ENCODE data around the gene DIP2B.
"Not testable (repeated sequence)": the region's sequence is repeated elsewhere in the genome, so short reads cannot be mapped to it uniquely, and the experiment has no call there.

DIP2B gene

DNA sequence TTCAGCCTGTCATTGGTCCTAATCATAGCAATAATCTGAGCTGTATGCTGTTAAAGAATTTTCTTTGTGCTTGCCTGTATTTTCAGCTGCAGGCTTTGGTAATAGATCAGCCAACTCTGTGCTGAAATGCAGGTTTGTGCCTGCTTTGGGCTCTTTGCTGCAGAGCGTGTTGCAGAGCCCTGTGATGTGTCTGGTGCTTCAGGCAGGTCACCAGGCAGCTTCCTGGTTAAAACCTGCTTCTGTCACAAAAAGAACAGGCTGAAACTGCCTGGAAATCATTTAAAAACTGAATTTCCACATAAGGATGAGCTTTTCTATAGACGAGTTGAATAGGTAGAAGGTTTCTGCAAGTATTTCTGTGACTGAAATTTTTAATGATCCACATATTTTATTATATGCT, 3.1 kb downstream of the DIP2B start:
- Histone ChIP-seq H3K9ac (ENCODE audit: low read depth, low read length) (no peak overlapping the region), H3K4me1 (ENCODE audit: control insufficient read depth, insufficient read depth, low read length) (peaks cover 14% of the 10 kb centered on the region)

GRCh38 chr12:50508414-50508813, 3.6 kb downstream of the DIP2B start:
- H3K4me3 ChIP-seq (ENCODE audit: low read length) = no peak overlapping the region
- H3K9ac ChIP-seq (ENCODE audit: low read depth, low read length) = no peak overlapping the region
- H3K27me3 ChIP-seq (ENCODE audit: control insufficient read depth, insufficient read depth, low read length) = no peaks in the 10 kb centered on the region
- peaks cover 14% of the 10 kb centered on the region for H3K4me1 ChIP-seq (ENCODE audit: control insufficient read depth, insufficient read depth, low read length)
- no peaks in the 10 kb centered on the region for H3K9me3 ChIP-seq (replicated peaks; ENCODE audit: low read length)
- no peaks in the 10 kb centered on the region for H3K36me3 ChIP-seq (ENCODE audit: insufficient read depth, low read length)
- H3K4me2 ChIP-seq (ENCODE audit: low read length) = no peak overlapping the region

More for the DNA sequence above, 3.1 kb downstream of the DIP2B start:
- Histone ChIP-seq H3K36me3 (ENCODE audit: insufficient read depth, low read length) (no peaks in the 10 kb centered on the region), H3K4me2 (ENCODE audit: low read length) (no peak overlapping the region), H3K4me3 (ENCODE audit: low read length) (no peak overlapping the region), H3K9me3 (replicated peaks; ENCODE audit: low read length) (no peaks in the 10 kb centered on the region), H3K27me3 (ENCODE audit: control insufficient read depth, insufficient read depth, low read length) (no peaks in the 10 kb centered on the region)

DNA sequence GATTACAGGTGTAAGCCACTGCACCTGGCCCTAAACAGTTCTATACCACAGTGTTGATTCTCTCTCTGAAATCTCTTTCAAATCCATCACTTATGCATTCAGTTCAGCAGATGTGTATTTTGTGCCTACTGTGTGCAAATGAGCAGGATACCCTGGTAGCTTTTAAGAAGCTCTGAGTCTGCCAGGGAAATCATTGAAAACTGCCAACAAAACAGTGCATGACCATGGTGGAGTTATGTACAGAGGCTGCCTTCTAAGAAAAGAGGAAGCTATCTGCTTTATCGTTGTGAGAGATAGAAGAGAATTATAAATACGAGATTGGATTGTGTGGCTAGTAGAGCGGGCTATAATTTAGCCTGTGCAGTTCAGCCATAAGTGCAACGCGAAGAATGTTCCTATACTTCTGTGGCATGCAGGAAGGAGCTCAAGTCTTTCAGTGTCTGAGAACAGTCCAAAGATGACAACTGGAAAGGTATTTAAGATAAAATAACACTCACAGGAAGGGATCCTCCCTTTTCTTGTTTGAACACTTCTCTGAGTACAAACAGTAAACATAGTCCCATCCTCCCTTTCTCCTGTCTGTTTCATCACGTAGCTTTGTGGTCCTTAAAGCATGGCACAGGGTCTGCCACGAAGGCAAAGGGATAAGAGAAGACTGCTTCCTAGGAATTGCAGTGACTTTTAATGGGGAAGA, 4.3 kb downstream of the DIP2B start:
- Histone ChIP-seq H3K36me3 (ENCODE audit: insufficient read depth, low read length) (no peaks in the 10 kb centered on the region), H3K9me3 (replicated peaks; ENCODE audit: low read length) (no peaks in the 10 kb centered on the region), H3K27me3 (ENCODE audit: control insufficient read depth, insufficient read depth, low read length) (no peaks in the 10 kb centered on the region), H3K9ac (ENCODE audit: low read depth, low read length) (no peak overlapping the region), H3K4me2 (ENCODE audit: low read length) (no peak overlapping the region), H3K4me1 (ENCODE audit: control insufficient read depth, insufficient read depth, low read length) (peaks cover 14% of the 10 kb centered on the region), H3K4me3 (ENCODE audit: low read length) (no peak overlapping the region)

DNA sequence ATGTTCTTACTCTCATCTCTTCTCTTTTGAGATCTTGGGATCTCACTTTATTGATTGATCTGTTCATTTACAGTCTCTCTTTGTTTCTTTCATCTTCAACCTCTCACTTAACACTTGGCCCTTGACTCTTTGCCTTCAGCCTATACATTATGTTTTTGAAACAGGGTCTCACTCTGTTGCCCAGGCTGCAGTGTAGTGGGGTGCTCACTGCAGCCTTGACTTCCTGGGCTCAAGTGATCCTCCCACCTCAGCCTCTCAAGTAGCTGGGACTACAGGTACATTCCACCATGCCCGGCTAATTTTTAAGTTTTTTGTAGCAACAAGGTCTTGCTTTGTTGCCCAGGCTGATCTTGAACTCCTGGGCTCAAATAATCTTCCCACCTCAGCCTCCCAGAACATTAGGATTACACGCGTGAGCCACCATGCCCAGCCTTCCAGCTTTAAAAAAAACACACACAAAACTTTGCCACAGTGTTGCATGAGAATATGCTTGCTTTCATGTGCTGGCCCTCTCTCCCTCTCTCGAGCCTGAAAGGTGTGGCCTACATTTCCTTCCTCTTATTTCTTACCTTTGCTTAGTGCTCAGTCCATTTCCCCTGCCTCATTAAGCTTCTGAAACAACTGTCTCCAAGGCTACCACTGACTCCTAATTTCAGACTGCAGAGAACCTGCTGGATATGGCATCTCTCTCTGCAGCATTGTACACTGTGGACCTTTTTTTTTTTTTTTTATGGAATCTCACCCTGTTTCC, 9.9 kb downstream of the DIP2B start:
- Histone ChIP-seq H3K9me3 (replicated peaks; ENCODE audit: low read length) (no peaks in the 10 kb centered on the region), H3K4me3 (ENCODE audit: low read length) (no peak overlapping the region), H3K27me3 (ENCODE audit: control insufficient read depth, insufficient read depth, low read length) (no peaks in the 10 kb centered on the region), H3K4me1 (ENCODE audit: control insufficient read depth, insufficient read depth, low read length) (peaks cover 5% of the 10 kb centered on the region), H3K4me2 (ENCODE audit: low read length) (no peak overlapping the region), H3K36me3 (ENCODE audit: insufficient read depth, low read length) (no peaks in the 10 kb centered on the region), H3K9ac (ENCODE audit: low read depth, low read length) (no peak overlapping the region)

GRCh38 chr12:50515587-50515986, 10.8 kb downstream of the DIP2B start:
- no peaks in the 10 kb centered on the region for H3K27me3 ChIP-seq (ENCODE audit: control insufficient read depth, insufficient read depth, low read length)
- H3K9me3 ChIP-seq (replicated peaks; ENCODE audit: low read length) = no peaks in the 10 kb centered on the region
- no peak overlapping the region for H3K4me2 ChIP-seq (ENCODE audit: low read length)
- no peaks in the 10 kb centered on the region for H3K36me3 ChIP-seq (ENCODE audit: insufficient read depth, low read length)
- H3K4me3 ChIP-seq (ENCODE audit: low read length) = no peak overlapping the region
- H3K4me1 ChIP-seq (ENCODE audit: control insufficient read depth, insufficient read depth, low read length) = peaks cover 5% of the 10 kb centered on the region
- no peak overlapping the region for H3K9ac ChIP-seq (ENCODE audit: low read depth, low read length)

DNA sequence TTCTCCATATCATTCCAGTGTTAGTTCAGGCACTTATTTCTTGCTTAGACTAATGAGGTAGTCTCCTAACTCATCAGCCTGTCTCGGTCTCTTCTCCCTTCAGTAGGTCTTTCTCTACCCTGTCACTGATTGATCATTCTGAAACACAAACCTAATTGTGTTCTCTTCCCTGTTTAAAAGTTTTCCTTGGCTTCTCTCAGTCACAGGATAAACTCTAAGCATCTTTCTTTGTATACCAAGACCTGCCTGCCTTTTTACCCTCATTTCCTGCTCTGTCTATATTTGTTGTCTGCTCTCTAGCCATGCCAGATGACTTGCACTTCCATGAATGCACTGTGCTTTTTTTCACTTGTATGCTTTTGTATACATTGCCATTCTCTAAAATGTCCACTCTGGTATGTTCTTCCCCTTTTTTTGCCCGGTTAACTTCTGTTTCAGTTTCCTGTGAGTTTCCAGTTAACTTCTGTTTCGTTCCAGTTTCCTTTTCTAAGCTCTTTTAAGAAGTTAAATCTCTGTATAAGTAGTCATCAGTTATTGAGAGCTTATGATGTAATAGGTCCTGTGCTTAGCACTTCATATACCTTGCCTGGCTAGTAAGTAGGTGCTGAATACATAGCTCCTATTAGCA, 12.8 kb downstream of the DIP2B start:
- Histone ChIP-seq H3K27me3 (ENCODE audit: control insufficient read depth, insufficient read depth, low read length) (no peaks in the 10 kb centered on the region), H3K4me1 (ENCODE audit: control insufficient read depth, insufficient read depth, low read length) (peaks cover 5% of the 10 kb centered on the region), H3K9me3 (replicated peaks; ENCODE audit: low read length) (no peaks in the 10 kb centered on the region), H3K4me3 (ENCODE audit: low read length) (no peak overlapping the region), H3K9ac (ENCODE audit: low read depth, low read length) (no peak overlapping the region), H3K4me2 (ENCODE audit: low read length) (peak overlapping the region; percentile 8), H3K36me3 (ENCODE audit: insufficient read depth, low read length) (no peaks in the 10 kb centered on the region)

- no peak overlapping the region for H3K4me3 ChIP-seq (ENCODE audit: low read length)
- H3K27me3 ChIP-seq (ENCODE audit: control insufficient read depth, insufficient read depth, low read length) = no peaks in the 10 kb centered on the region
- H3K4me1 ChIP-seq (ENCODE audit: control insufficient read depth, insufficient read depth, low read length) = peaks cover 5% of the 10 kb centered on the region
- no peak overlapping the region for H3K4me2 ChIP-seq (ENCODE audit: low read length)
- no peak overlapping the region for H3K9ac ChIP-seq (ENCODE audit: low read depth, low read length)
- H3K9me3 ChIP-seq (replicated peaks; ENCODE audit: low read length) = no peaks in the 10 kb centered on the region
- no peaks in the 10 kb centered on the region for H3K36me3 ChIP-seq (ENCODE audit: insufficient read depth, low read length)
These were observed 13.3 kb downstream of the DIP2B start for GRCh38 chr12:50518090-50518489.

- Histone ChIP-seq H3K27me3 (ENCODE audit: control insufficient read depth, insufficient read depth, low read length) (no peaks in the 10 kb centered on the region), H3K4me2 (ENCODE audit: low read length) (no peak overlapping the region), H3K9me3 (replicated peaks; ENCODE audit: low read length) (no peaks in the 10 kb centered on the region), H3K9ac (ENCODE audit: low read depth, low read length) (no peak overlapping the region), H3K4me3 (ENCODE audit: low read length) (no peak overlapping the region), H3K36me3 (ENCODE audit: insufficient read depth, low read length) (no peaks in the 10 kb centered on the region), H3K4me1 (ENCODE audit: control insufficient read depth, insufficient read depth, low read length) (peaks cover 5% of the 10 kb centered on the region)
These were observed 14.6 kb downstream of the DIP2B start for GRCh38 chr12:50519353-50519752.

GRCh38 chr12:50520416-50521207, 15.8 kb downstream of the DIP2B start:
- no peaks in the 10 kb centered on the region for H3K9me3 ChIP-seq (replicated peaks; ENCODE audit: low read length)
- peaks cover 5% of the 10 kb centered on the region for H3K4me1 ChIP-seq (ENCODE audit: control insufficient read depth, insufficient read depth, low read length)
- no peak overlapping the region for H3K9ac ChIP-seq (ENCODE audit: low read depth, low read length)
- H3K4me3 ChIP-seq (ENCODE audit: low read length) = no peak overlapping the region
- no peaks in the 10 kb centered on the region for H3K27me3 ChIP-seq (ENCODE audit: control insufficient read depth, insufficient read depth, low read length)
- no peaks in the 10 kb centered on the region for H3K36me3 ChIP-seq (ENCODE audit: insufficient read depth, low read length)
- H3K4me2 ChIP-seq (ENCODE audit: low read length) = no peak overlapping the region

GRCh38 chr12:50521781-50522180, 17.0 kb downstream of the DIP2B start:
- H3K36me3 ChIP-seq (ENCODE audit: insufficient read depth, low read length); H3K4me1 ChIP-seq (ENCODE audit: control insufficient read depth, insufficient read depth, low read length); H3K9me3 ChIP-seq (replicated peaks; ENCODE audit: low read length); H3K4me3 ChIP-seq (ENCODE audit: low read length); H3K9ac ChIP-seq (ENCODE audit: low read depth, low read length); H3K4me2 ChIP-seq (ENCODE audit: low read length); H3K27me3 ChIP-seq (ENCODE audit: control insufficient read depth, insufficient read depth, low read length): not testable (repeated sequence)

- Histone ChIP-seq H3K4me2 (ENCODE audit: low read length) (no peak overlapping the region), H3K27me3 (ENCODE audit: control insufficient read depth, insufficient read depth, low read length) (no peaks in the 10 kb centered on the region), H3K36me3 (ENCODE audit: insufficient read depth, low read length) (no peaks in the 10 kb centered on the region), H3K4me3 (ENCODE audit: low read length) (no peak overlapping the region), H3K4me1 (ENCODE audit: control insufficient read depth, insufficient read depth, low read length) (no peaks in the 10 kb centered on the region), H3K9me3 (replicated peaks; ENCODE audit: low read length) (no peaks in the 10 kb centered on the region), H3K9ac (ENCODE audit: low read depth, low read length) (no peak overlapping the region)
These were observed 19.0 kb downstream of the DIP2B start for GRCh38 chr12:50523772-50524171.

Data from skeletal muscle satellite cell (primary cell).